Nephron (organoid): Measurements from ENCODE around the gene NODAL.

Experiments used
- H3K27ac Mint-ChIP-seq, 3 experiments: 2 replicates each; pipeline ENCODE4 v1.8.0; 2020; ENCODE audit warnings: mixed read lengths in 3 of 3, mild to moderate bottlenecking in 2 of 3, moderate library complexity in 1 of 3
- H3K27me3 Mint-ChIP-seq: 2 replicates; pipeline ENCODE4 v1.8.0; 2021; ENCODE audit warnings: low read depth, mild to moderate bottlenecking, moderate library complexity, mixed read lengths
- H3K36me3 Mint-ChIP-seq: 2 replicates; pipeline ENCODE4 v1.8.0; 2020; ENCODE audit warnings: low read depth, mixed read lengths
- H3K4me1 Mint-ChIP-seq: 2 replicates; pipeline ENCODE4 v1.8.0; 2020; ENCODE audit warnings: mixed read lengths
- H3K4me3 Mint-ChIP-seq, 3 experiments: 2 replicates each; pipeline ENCODE4 v1.8.0; 2020; ENCODE audit warnings: mild to moderate bottlenecking in 3 of 3, mixed read lengths in 3 of 3, moderate library complexity in 2 of 3
- H3K9me3 Mint-ChIP-seq: 2 replicates; pipeline ENCODE4 v1.8.0; 2020; ENCODE audit warnings: mixed read lengths
- CTCF ChIP-seq, 3 experiments: fragments of 200-600 bp; sonication (generic); IDR thresholded peaks; one replicate each; pipeline ENCODE4 v1.5.0; 2021; ENCODE audit warnings: antibody characterized with exemption in 3 of 3; ENCODE audit not compliant: unreplicated experiment in 3 of 3

The NODAL gene

GRCh38 chr10:70459774-70460490, 18.5 kb upstream of the NODAL start:
- peaks cover 10% of the 10 kb centered on the region for H3K4me1 Mint-ChIP-seq
- no peaks in the 10 kb centered on the region for H3K9me3 Mint-ChIP-seq
- peak overlapping the region in 1 of 3 experiments; percentile 1 for H3K27ac Mint-ChIP-seq
- H3K36me3 Mint-ChIP-seq, result no peaks in the 10 kb centered on the region
- peak overlapping the region; percentile 35 to 53 (median 52) for H3K4me3 Mint-ChIP-seq
- peaks cover 72% of the 10 kb centered on the region for H3K27me3 Mint-ChIP-seq
- TF ChIP-seq CTCF (IDR thresholded peaks at IDR 0.05; ENCODE audit: unreplicated experiment in 3 of 3), result no peak

- Mint-ChIP-seq H3K9me3 (no peaks in the 10 kb centered on the region), H3K4me3 (peak overlapping the region; percentile 29 to 59 (median 34)), H3K27me3 (peaks cover 70% of the 10 kb centered on the region), H3K36me3 (no peaks in the 10 kb centered on the region), H3K4me1 (peaks cover 10% of the 10 kb centered on the region), H3K27ac (no peak overlapping the region)
- TF ChIP-seq CTCF (IDR thresholded peaks at IDR 0.05; ENCODE audit: unreplicated experiment in 3 of 3), result no peak
These were observed 17.7 kb upstream of the NODAL start for GRCh38 chr10:70459061-70459773.

GRCh38 chr10:70458329-70459060, 17.0 kb upstream of the NODAL start:
- Mint-ChIP-seq H3K27me3 (peaks cover 72% of the 10 kb centered on the region), H3K9me3 (no peaks in the 10 kb centered on the region), H3K27ac (no peak overlapping the region), H3K4me1 (peaks cover 10% of the 10 kb centered on the region), H3K36me3 (no peaks in the 10 kb centered on the region), H3K4me3 (peak overlapping the region in 2 of 3 experiments; percentile 55 to 68)
- TF ChIP-seq CTCF (IDR thresholded peaks at IDR 0.05; ENCODE audit: unreplicated experiment in 3 of 3), result no peak

GRCh38 chr10:70457759-70458305, 16.4 kb upstream of the NODAL start:
- H3K4me3 Mint-ChIP-seq, result peak overlapping the region in 1 of 3 experiments; percentile 41
- H3K9me3 Mint-ChIP-seq, result no peaks in the 10 kb centered on the region
- H3K27ac Mint-ChIP-seq, result no peak overlapping the region
- H3K36me3 Mint-ChIP-seq, result no peaks in the 10 kb centered on the region
- H3K4me1 Mint-ChIP-seq, result peaks cover 10% of the 10 kb centered on the region
- peaks cover 71% of the 10 kb centered on the region for H3K27me3 Mint-ChIP-seq
- no peak for TF ChIP-seq CTCF (IDR thresholded peaks at IDR 0.05; ENCODE audit: unreplicated experiment in 3 of 3)

GRCh38 chr10:70456164-70456563, 14.7 kb upstream of the NODAL start:
- no peak for TF ChIP-seq CTCF (IDR thresholded peaks at IDR 0.05; ENCODE audit: unreplicated experiment in 3 of 3)

More at GRCh38 chr10:70456164-70456563, 14.7 kb upstream of the NODAL start:
- Mint-ChIP-seq H3K27ac (no peak overlapping the region), H3K9me3 (no peaks in the 10 kb centered on the region), H3K27me3 (peaks cover 61% of the 10 kb centered on the region), H3K4me1 (peaks cover 10% of the 10 kb centered on the region), H3K36me3 (no peaks in the 10 kb centered on the region), H3K4me3 (no peak overlapping the region)
